ENCODE results near the gene MOXD1.

The MOXD1 gene

GRCh38 chr6:132285004-132285780 lies 116.1 kb downstream of the MOXD1 start:
- TF ChIP-seq CTCF (IDR thresholded peaks at IDR 0.05): no peak
- TF ChIP-seq ZFX (IDR thresholded peaks at IDR 0.05; ENCODE audit: borderline replicate concordance): no peak
- no peak overlapping the region for H3K27ac ChIP-seq

- TF ChIP-seq CTCF (IDR thresholded peaks at IDR 0.05) (no peak), ZFX (IDR thresholded peaks at IDR 0.05; ENCODE audit: borderline replicate concordance) (no peak)
Measured at GRCh38 chr6:132282696-132283095, 118.6 kb downstream of the MOXD1 start.

GRCh38 chr6:132280436-132280835 lies 120.8 kb downstream of the MOXD1 start:
- no peak overlapping the region for H3K27ac ChIP-seq
- TF ChIP-seq ZFX (IDR thresholded peaks at IDR 0.05; ENCODE audit: borderline replicate concordance) (no peak), CTCF (IDR thresholded peaks at IDR 0.05) (no peak)

More at GRCh38 chr6:132282696-132283095, 118.6 kb downstream of the MOXD1 start:
- no peak overlapping the region for H3K27ac ChIP-seq

GRCh38 chr6:132279592-132280139 lies 121.6 kb downstream of the MOXD1 start:
- no peak overlapping the region for H3K27ac ChIP-seq
- TF ChIP-seq ZFX (IDR thresholded peaks at IDR 0.05; ENCODE audit: borderline replicate concordance): no peak
- TF ChIP-seq CTCF (IDR thresholded peaks at IDR 0.05): peak; percentile 97

GRCh38 chr6:132275066-132275970 lies 126.0 kb downstream of the MOXD1 start:
- TF ChIP-seq CTCF (IDR thresholded peaks at IDR 0.05) (no peak), ZFX (IDR thresholded peaks at IDR 0.05; ENCODE audit: borderline replicate concordance) (no peak)

GRCh38 chr6:132272776-132273175 lies 128.5 kb downstream of the MOXD1 start:
- no peak for TF ChIP-seq CTCF (IDR thresholded peaks at IDR 0.05)
- TF ChIP-seq ZFX (IDR thresholded peaks at IDR 0.05; ENCODE audit: borderline replicate concordance): no peak
- H3K27ac ChIP-seq: no peak overlapping the region

More at GRCh38 chr6:132275066-132275970, 126.0 kb downstream of the MOXD1 start:
- no peak overlapping the region for H3K27ac ChIP-seq
